ENCODE data around the gene DMAC2.
"Not testable (repeated sequence)": the region's sequence is repeated elsewhere in the genome, so short reads cannot be mapped to it uniquely, and the experiment has no call there.

The DMAC2 gene

DNA sequence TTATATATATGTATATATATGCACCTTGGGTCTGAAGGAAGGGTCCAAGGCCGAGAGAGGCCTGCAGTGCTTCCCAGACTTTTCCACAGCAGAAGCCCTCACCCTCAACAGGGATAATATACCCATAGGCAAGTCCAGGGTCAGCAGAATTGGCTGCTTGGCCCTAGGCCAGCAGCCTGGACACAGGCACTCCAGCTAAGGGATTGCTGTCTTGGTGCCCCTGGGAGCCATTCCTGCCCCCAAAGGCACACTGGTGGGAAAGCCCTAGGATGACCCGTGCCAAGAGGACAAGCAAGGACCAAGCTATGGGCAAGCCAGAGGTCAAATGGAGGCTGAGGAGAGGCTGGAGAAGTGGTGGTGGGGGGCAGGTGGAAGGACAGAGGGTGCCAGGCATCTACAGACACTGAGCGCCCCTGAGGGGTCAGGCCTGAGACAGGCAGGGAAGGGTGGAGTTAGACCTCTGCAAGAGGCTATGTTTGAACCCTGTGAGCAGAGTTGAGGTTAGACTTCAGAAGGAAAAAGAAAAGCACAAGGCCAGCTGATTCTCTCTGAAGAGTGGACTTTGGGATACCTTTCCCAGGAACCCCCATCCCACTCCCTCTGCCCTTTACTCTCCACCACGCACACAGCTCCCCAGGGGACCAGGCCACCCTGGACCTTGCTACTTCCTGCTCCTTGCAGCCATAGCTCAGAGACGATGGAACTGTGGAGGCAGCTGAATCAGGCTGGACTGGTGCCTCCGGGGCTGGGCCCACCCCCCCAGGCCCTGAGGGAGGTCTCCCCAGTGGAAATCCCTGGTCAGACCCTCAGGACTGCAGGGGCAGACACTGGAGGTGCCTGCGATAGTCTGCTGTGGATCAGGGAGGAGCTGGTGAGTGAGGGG is 3.0 kb upstream of the DMAC2 start, which contains the start of gene ERICH4:
Gene ERICH4, plus strand, starts transcription at position 684 of the 883 bp plus-strand sequence. Its CDS starts 14 bp downstream, at position 698.
- no peak for DNase-seq

DNA sequence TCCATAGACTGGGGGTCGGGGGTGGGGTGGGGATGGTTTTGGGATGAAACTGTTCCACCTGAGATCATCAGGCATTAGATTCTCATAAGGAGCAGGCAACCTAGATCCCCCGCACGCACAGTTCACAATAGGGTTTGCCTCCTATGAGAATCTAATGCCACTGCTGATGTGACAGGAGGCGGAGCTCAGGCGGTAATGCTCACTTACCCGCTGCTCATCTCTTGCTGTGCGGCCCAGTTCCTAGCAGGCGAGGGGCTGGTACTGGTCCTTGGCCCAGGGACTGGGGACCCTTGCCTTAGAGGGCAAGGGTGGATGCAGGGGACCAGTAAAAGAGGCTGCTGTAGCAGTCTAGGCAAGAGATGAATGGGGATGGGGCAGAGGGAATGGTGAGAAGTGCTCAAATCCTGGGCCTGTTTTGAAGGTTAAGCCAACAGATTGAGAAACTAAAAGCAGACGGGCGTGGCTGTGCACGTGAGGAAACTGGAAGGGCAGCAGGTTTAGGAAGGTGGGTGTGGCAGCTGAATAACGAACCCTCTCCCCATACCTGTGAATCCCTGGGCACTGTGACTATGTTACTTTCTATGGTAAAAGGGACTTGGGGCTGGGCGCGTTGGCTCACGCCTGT is 1.7 kb upstream of the DMAC2 start:
- DNase-seq, result no peak

DNA sequence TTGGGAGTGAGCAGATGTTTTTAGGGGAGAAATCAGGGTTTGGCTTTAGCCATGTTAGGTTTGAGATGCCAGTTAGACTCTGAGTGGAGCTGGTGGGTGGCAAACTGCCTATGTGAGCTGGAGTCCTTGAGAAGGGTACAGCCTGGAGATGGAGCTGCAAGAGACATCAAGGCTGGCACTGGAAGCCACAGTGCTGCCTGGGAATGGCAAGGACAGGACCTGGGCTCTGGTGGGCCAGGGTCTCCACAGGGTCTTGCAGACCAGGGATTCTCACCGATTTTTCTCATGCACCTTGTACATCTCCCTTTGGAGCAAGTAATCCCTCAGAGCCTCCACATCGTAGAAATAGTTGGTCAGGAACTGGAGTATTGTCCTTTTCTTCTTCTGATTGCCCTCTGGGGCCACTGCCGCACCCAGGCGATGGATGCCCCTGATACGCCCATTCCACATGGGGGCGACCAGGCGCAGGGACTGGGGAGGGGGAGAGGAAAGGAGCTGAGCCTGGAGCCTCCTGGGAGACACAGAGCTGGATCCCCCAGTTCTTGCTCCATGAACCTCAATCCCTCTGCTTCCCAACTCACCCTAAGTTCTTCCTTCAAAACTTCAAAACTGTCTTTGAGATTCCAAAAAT is 1.7 kb downstream of the DMAC2 start:
- DNase-seq, result no peak

DNA sequence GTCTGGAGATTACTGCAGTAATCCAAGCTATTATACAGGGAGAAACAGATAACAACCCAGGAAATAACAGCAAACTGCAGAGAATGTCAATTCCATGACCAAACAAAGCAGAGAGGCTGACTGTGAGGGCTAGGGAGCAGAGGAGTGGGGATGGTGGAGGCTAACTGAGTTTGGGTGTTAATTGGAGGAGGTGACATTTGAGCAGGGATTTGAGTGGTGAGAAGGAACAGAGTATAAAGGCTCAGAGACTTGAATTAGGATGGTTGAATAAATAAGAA is 3.1 kb downstream of the DMAC2 start:
- no peak for DNase-seq

DNA sequence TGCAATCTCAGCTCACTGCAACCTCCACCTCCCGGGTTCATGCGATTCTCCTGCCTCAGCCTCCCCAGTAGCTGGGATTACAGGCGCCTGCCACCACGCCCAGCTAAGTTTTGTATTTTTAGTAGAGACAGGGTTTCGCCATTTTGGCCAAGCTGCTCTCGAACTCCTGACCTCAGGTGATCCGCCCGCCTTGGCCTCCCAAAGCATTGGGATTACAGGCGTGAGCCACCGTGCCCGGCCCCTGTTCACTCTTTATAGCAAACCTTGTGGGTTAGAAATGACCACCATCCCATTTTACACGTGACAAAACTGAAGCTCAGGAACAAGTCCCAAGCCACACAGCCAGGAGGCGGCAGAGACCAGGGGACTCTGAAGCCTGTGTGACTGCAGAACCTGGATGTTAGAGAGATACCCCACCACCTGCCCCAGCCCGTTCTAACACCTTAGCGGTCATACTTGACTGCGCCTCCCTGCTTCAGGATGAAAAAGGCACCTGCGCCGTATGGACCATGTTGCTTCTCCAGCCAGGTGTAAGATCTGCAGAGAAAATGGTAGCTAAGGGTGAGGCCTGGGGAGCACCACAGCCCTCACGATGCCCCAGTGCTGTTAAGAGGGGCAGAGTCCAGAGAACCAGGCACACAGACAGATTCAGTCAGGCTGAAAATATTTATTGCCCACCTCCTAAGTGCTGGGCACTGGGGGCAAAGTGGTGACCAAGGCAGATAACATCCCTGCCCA is 3.6 kb downstream of the DMAC2 start:
- DNase-seq, result no peak

DNA sequence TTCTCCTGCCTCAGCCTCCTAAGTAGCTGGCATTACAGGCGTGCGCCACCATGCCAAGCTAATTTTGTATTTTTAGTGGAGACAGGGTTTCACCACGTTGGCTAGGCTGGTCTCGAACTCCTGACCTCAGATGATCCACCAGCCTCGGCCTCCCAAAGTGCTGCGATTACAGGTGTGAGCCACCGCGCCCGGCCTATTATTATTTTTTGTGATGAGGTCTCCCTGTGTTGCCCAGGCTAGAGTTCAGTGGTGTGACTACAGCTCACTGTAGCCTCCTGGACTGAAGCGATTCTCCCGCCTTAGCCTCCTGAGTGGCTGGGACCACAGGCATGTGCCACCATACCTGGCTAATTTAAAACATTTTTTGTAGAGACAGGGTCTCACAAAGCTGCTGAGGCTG is 4.3 kb downstream of the DMAC2 start:
- not testable (repeated sequence) for DNase-seq

DNA sequence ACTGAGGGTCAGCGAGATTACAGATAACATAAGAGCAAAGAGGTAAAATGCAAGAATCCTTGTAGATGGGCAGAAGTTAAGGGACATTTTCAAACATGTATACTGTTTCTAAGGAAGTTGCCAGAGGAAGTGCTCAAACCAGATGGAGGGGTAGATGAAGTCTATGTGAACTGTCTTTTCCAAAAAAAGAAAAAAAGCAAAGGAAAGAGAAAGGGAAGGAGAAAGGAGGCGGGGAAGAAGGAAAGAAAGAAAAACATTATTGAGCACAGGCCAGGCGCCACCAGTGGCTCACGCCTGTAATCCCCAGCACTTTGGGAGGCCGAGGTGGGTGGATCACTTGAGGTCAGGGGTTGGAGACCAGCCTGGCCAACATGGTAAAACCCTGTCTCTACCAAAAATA is 5.3 kb downstream of the DMAC2 start:
- DNase-seq, result no peak

DNA sequence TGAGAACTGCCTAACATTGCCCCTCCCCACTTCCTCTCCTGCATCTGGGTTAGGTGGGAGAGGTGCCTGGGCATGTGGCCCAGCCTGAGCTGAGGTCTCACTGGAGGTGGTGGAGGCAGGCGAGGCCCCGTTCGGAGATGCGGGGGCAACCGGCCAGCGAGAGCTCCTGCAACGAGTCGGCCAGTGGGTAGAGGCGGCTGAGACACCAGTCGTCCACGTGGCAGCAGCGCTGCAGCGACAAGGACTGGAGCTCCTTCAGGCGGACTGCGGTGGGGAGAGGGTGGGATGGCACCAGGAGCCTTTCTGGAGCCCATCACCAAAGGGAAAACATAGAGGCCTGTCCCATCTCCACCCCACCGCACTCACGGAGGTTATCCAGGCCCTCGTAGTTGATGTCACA is 6.5 kb downstream of the DMAC2 start:
- no peak for DNase-seq

DNA sequence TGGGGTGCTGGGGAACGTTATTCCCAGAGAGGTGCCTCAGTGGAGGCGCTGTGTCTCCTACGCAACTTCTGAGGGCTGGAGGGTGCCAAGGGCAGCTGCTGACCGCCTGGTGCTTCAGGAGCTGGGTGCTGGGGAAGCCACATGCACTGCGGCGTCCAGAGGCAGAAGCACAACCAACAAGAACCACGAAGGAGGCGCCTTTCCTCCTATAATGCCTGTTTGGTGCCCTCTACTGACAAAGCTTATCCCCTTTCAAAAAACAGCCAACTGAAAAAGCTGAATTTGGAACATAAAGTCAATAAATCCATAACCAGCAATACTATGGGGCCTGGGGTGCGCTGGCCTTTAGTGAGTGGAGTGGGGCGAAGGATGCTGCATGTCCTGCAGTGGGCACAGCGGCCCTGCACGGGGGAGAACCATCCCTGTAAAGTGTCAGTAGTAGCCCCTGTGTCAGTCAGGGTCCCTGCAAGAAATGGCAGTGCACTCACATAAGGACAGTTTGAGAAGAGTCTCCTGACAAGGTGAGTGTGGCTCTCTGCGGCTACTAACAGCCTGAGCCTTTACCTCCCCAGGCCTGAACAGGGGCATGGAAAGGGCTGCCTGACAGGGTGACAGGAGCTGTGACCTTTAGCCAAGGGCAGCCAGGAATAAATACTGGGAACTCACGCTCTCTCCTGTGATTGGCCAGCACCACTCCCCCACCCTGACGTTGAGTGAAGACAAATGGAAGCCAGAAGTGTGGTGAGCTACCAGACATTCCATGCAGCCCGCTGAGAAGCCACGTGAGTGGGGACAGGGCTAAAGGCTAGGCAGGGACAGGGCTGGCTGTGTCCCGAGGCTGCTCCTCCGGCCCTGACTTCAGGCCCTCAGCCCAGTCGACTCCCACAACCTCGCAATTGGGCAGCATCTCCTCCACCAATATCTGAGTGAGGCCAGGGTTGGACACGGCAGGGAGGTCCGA is 8.0 kb downstream of the DMAC2 start:
- peak; percentile 25 for DNase-seq

DNA sequence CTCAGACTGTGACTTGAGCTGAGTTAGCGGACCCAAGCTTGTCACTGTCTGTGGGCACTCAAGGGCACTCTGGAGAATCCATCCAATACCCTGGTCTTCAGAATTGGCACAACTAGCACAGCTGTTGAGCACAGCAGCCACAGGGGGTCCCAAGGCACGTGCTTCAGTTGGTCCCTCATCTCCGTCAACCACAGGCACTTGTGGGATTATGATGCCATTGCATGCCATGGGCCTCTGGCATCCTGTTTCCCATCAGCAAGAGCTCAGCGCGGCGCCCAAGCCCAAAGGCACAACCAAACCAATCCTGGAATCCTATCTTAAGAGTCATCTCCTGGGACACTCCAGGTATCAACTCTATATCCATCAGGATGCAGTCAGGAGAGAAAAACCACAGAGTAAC is 8.8 kb downstream of the DMAC2 start:
- peak; percentile 10 for DNase-seq

DNA sequence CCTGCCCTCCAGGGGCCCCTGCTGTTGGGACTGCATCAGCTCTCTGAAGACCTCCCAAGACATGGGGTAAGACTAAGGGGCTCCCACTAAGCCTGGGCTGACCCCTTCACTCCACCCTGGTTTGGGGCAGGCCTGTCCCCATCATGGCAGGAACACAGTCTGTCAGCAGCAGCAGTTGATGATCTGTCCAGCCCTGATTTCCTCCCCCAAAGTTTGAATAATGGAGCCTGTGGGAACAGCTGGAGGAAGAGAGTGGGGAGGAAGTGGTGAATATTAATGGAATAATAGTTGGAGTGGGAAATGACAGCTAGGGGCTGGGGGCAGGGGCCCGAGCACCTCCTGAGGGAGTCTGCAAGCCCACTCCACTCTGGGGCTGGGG is 11.2 kb downstream of the DMAC2 start:
- DNase-seq, result no peak

DNA sequence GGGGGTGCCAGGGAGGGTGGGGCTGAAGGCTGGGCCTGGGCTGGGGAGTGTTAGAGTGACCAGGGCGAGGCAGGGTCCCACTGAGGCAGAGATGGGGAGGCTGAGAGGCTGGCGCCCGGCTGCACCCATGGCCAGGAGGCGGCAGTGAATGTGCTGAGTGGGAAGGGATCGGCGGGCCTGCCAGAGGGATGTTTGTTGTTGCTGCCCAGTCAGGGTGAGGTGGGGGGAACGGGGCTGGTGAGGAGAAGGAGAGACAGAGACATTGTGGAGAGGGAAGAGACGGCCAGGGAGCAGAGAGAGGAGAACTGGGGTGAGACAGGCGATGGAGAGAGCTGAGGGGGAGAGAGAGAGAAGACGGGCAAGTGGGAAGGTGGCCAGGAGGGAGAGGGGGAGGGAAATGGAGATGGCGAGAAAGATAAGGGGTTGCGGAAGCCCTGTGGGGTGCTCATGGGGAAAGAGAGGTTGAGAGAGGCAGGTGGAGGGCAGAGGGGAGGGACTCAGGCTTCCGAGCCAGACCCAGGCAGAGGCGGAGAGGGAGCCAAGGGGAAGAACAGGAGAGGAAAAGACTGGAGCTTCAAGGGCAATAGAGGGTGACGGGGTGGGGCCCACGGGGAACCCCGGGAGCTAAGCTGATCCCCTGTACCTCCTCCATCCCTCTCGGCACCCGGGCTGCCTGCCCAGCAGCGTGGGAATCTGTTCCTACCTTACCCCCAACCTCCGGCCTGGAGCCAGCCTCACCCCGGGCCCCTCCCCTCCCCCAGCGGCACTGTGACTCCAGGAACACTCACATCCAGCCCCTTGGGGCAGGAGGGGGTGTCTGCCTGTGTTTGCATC is 11.8 kb downstream of the DMAC2 start:
- DNase-seq, result peak; percentile 10

DNA sequence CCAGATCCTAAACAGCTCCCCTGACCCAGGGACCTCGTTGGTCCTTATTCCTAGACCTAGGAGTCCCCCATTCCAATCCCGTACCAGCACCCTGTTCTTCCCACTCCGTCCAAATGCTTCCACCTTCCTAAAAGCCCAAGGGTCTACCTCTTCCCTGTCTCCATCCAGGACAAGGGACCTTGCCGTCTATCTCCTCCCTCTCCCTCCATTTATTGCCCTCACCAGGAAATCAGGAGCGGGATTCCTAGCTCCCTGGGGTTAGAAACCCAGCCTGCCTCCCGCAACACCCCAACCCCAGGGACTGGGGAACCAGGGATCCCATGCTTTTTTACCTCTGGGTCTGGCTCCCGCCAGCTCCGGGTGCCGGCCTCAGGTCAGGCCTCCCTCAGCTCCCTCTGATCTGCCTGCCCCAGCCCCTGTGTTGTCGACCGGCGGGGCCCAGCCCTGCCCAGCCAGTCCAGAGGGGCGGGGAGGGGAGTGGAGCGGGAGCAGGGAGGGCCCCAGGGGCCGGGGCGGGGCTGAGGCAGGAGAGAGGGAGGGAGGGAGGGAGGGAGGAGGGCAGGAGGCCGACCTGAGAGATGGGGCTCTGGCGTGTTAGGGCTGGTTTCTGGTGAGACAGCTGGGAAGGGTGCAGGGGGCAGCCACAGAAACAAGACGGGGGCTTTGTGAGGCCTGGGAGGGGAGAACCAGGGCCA is 12.6 kb downstream of the DMAC2 start, which contains the start of gene B3GNT8:
Gene B3GNT8, minus strand, starts transcription at position 423 of the 695 bp plus-strand sequence. CDS start 596 bp downstream, outside the sequence.
- DNase-seq, result peak; percentile 64

DNA sequence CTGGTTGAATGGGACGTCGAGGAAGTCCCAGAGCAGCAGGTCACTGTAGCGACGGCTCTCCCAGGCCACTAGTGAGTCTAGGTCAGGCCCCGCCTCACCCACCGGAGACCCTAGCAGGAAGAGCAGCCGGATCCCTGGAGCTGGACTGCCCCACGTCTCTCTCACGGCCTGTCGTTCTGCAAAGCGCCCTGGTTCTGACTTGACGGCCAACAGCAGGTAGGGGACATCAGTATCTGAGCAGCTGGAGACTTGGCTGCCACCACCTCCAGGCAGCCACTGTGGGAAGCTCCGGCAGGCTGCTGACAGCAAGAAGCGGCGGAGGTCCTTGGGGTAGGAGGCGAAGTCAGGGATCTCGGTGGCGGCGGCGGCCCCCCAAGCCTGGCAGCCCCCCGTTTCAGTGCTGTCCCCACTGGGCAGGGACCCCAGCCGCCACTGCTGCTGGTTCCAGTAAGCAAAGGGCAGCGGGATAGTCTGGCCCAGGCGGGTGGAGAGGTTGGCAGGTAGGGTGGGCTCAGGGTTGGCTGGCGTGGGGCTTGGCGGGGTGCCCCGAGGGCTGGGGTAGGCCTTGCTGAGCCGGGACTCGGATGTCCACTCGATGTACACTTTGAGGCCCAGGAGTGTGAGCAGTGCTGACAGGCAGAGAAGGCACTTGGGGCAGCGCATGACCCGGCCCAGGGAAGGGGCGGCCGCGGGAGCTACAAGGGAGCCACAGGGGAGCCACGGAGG is 13.4 kb downstream of the DMAC2 start:
- no peak for DNase-seq

DNA sequence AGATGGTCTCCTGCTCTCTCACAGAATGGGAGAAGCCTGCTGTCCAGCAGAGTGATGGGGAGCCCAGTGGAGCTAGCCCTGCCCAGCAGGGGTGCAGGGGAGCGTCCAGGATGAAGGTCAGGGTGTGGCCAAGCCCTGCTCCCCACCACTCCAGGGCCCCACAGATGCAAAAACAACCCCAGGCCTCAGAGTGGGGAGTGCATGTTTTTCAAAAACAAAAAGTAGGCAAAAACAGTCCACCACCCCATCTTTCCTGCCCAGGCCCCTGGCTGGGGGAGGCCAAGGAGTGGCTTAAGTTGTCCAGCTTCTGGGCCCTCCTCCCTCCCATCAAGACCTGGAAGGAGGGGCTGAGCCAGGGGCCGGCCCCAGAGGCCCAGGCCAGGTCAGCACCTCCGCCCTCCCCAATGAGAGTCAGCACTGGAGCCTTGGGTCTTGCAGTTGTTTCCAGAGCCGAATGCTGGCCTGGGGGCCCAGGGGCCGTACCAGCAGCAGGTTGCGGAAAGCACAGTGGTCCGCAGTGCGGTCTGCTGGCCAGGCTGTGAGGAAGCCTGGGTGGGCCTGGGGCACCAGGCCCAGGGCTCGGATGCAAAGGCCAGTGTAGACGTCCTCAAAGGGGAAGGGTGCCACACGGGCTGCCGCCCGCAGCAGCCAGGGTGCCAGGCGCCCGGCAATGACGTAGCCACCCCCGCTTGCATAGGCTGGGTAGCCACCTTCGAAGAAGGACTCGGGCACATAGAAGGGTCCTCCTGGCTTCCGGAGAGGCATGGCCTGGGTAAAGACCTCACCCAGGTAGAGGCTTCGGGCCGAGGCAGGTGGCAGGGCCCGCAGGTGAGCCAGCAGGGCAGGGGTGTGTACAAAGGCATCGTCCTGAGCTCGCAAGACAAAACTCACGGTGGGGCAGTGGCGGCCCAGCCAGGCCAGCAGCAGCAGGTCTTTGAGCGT is 14.3 kb downstream of the DMAC2 start:
- DNase-seq, result no peak

DNA sequence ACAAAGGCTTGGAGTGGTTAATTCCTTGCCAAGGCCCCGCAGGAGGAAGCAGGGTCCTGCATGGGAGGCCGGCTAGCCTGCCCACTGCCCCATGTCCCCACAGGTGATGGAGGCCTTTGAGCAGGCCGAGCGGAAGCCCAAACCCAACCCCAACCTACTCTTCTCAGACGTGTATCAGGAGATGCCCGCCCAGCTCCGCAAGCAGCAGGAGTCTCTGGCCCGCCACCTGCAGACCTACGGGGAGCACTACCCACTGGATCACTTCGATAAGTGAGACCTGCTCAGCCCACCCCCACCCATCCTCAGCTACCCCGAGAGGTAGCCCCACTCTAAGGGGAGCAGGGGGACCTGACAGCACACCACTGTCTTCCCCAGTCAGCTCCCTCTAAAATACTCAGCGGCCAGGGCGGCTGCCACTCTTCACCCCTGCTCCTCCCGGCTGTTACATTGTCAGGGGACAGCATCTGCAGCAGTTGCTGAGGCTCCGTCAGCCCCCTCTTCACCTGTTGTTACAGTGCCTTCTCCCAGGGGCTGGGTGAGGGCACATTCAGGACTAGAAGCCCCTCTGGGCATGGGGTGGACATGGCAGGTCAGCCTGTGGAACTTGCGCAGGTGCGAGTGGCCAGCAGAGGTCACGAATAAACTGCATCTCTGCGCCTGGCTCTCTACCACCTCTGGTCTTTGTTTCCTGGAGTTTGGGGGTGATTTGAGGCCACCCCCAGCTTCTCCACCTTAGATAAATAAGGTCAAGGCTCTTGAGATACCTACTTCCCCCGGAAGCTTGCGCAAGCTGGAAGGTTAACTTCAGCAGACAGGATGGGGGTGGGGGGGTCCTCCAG is 15.2 kb downstream of the DMAC2 start:
- no peak for DNase-seq

DNA sequence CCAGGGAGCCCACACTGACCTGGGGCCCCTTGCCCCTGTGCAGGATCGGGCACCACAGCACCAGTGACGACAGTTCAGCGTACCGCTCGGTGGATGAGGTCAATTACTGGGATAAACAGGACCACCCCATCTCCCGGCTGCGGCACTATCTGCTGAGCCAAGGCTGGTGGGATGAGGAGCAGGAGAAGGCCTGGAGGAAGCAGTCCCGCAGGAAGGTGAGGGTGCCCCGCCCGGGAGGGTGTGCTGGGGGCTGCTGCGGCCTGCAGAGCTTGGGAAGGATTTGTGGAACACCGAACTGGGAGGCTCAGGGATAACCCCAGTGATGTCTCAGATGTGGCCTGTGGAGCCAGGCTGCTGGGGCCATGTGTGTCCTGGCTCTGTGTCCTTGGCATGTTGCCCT is 16.8 kb downstream of the DMAC2 start:
- no peak for DNase-seq

DNA sequence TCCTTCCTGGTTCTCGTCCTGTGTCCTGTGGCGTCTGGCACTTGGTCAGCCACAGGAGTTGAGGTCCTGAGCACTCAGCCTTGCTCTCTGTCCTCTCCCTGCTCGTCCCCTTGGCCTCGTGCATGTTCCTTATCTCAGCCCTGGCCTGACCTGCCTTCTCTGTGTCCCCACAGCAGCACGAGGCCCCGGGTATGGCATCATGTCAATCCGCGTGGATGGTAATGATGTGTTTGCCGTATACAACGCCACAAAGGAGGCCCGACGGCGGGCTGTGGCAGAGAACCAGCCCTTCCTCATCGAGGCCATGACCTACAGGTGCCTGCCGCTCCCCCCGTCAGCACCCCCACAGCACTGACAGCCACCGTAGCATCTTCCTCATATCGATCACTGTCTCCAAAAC is 17.3 kb downstream of the DMAC2 start:
- no peak for DNase-seq

All from EL (cell line).